HG03457 (cell line): ENCODE results near the gene MBP.

Experiments used
- ATAC-seq: cut with Tn5 transposase; IDR thresholded peaks from one replicate; pipeline ENCODE4 v1.9.1; 2021; ENCODE audit warnings: moderate number of reproducible peaks; ENCODE audit not compliant: unreplicated experiment

Gene MBP

DNA sequence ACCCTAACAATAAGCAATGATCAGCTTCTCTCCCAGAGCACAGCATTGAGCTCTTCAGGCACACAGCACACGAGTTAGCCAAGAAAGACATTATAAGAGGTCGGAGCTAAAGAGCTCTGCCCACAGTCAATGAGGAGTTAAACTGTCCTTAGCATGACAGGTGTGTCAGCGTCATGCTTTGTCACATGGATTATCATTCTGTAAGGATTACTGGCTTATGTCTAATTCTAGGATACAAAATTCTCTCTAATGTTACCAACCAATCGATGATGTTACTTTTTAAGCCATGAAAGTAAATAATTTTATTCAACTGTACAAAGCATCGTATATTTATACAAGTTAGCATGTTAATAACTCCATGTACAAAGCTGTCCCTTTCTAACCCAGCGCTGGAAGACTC lies 201.4 kb downstream of the MBP start:
- no peak for ATAC-seq
